Lung (tissue), 12 donors: Measurements from ENCODE around the gene SIN3B. TPM values are rescaled to one million over a fixed set of nuclear protein-coding genes. Genes with fewer than 3 reads are reported as not detected.
A peak's percentile ranks its signal among the peaks of the same experiment; 100 is the strongest.

Experiments used
- ATAC-seq: fragments of 200-7000 bp; cut with Tn5 transposase; one replicate; pipeline ENCODE4 v1.9.1; 2020; ENCODE audit warnings: moderate number of reproducible peaks; ENCODE audit not compliant: insufficient read depth, low FRiP score
- DNase-seq, 3 donors: peaks; one replicate each; pipeline ENCODE4 v3.0.0-alpha.2; 2013 to 2017
- H3K27ac ChIP-seq, 2 donors: one replicate each; pipeline ENCODE4 v1.5.1; 2013; ENCODE audit warnings: mild to moderate bottlenecking in 2 of 2, moderate library complexity in 2 of 2, control low read depth in 1 of 2, inconsistent platforms in 1 of 2, low read depth in 1 of 2, low read length in 1 of 2
- H3K27me3 ChIP-seq, 3 donors: one replicate each; pipeline ENCODE4 v1.5.1; 2013; ENCODE audit warnings: low read length in 2 of 3; ENCODE audit not compliant: control insufficient read depth in 3 of 3, insufficient read depth in 3 of 3
- H3K36me3 ChIP-seq, 4 donors: one replicate each; pipeline ENCODE4 v1.5.1; 2013; ENCODE audit warnings: low read length in 4 of 4, mild to moderate bottlenecking in 1 of 4, moderate library complexity in 1 of 4; ENCODE audit not compliant: control insufficient read depth in 4 of 4, insufficient read depth in 4 of 4
- H3K4me1 ChIP-seq, 5 donors: one replicate each; pipeline ENCODE4 v1.5.1; 2013; ENCODE audit warnings: low read length in 5 of 5, mild to moderate bottlenecking in 2 of 5, moderate library complexity in 1 of 5; ENCODE audit not compliant: control insufficient read depth in 5 of 5, insufficient read depth in 5 of 5
- H3K4me3 ChIP-seq: one replicate; pipeline ENCODE4 v1.5.1; 2013; ENCODE audit warnings: mild to moderate bottlenecking, control low read depth, moderate library complexity
- H3K9ac ChIP-seq, 2 donors: one replicate each; pipeline ENCODE4 v1.5.1; 2013; ENCODE audit warnings: low read length in 2 of 2, control low read depth in 1 of 2; ENCODE audit not compliant: insufficient read depth in 1 of 2
- H3K9me3 ChIP-seq, 4 donors: one replicate each; pipeline ENCODE4 v1.5.1; 2013; ENCODE audit warnings: low read length in 3 of 4, mild to moderate bottlenecking in 1 of 4, moderate library complexity in 1 of 4; ENCODE audit not compliant: control insufficient read depth in 4 of 4, insufficient read depth in 3 of 4
- CTCF ChIP-seq: IDR thresholded peaks from 2 replicates; pipeline ENCODE4 v1.5.1; 2012; ENCODE audit warnings: mild to moderate bottlenecking; ENCODE audit errors: control extremely low read depth, extremely low read depth
- WGBS, 2 donors: extraction: QIAGEN DNeasy Blood & Tissue Kit; methylation state at CpG; one replicate each; pipeline ENCODE4 v1.1.7; 2013; 5-methylcytosine and 5-hydroxymethylcytosine counted together
- polyA plus RNA-seq, 2 donors: library from polyadenylated mRNA; stranded (reverse); fragments of 200-250 nt; gene quantifications; one replicate each; pipeline ENCODE4 v1.2.1, GENCODE V29; 2013
- total RNA-seq, 2 donors: library from RNA; depleted of rRNA in 1 of 2; stranded (reverse); fragments of >200 nt in 1 of 2; gene quantifications; one replicate each; pipeline ENCODE4 v1.2.1, GENCODE V29; 2014 to 2021
- donor health status: control.
- donor health status: control.
- donor health status: Bipolar disorder and iron deficiency.
- donor health status: healthy.
- donor health status: DM: yes; HTN: yes; CAD: no.

SIN3B gene
- total and polyA plus RNA-seq, 4 donors: 29.5 to 63.9 (median 54.5) TPM

- peak overlapping the region; percentile 65 to 68 for H3K27ac ChIP-seq
- H3K9ac ChIP-seq: no peak overlapping the region
- DNase-seq: peak; percentile 86 to 92 (median 89)
- H3K4me3 ChIP-seq: peak overlapping the region; percentile 28
- peaks cover 0 to 3% (median 0%) of the 10 kb centered on the region in 5 donors for H3K4me1 ChIP-seq
- H3K27me3 ChIP-seq: no peaks in the 10 kb centered on the region
- TF ChIP-seq CTCF: no peak
- 3 to 15% methylated on average over 56 to 68 of the region's 68 CpGs for WGBS, 2 donors
- ATAC-seq: peak; percentile 86
- H3K36me3 ChIP-seq: peaks cover 0 to 2% (median 0%) of the 10 kb centered on the region in 4 donors
- H3K9me3 ChIP-seq: no peaks in the 10 kb centered on the region
These were observed 68.0 kb downstream of the SIN3B start for GRCh38 chr19:16897029-16897855.

GRCh38 chr19:16897856-16898161, 68.6 kb downstream of the SIN3B start:
- TF ChIP-seq CTCF: no peak
- Histone ChIP-seq H3K4me1 (peaks cover 0 to 3% (median 0%) of the 10 kb centered on the region in 5 donors), H3K27me3 (no peaks in the 10 kb centered on the region), H3K9ac (no peak overlapping the region), H3K9me3 (no peaks in the 10 kb centered on the region), H3K4me3 (peak overlapping the region; percentile 28), H3K36me3 (peaks cover 0 to 2% (median under 1%) of the 10 kb centered on the region in 4 donors), H3K27ac (peak overlapping the region; percentile 65 to 68)
- WGBS, 2 donors: 13 to 33% methylated on average over 21 to 30 of the region's 30 CpGs
- no peak for ATAC-seq
- DNase-seq: no peak

GRCh38 chr19:16898361-16899015, 69.3 kb downstream of the SIN3B start:
- H3K9ac ChIP-seq: no peak overlapping the region
- WGBS, 2 donors: 89 to 95% methylated on average over 12 of the region's 12 CpGs
- no peaks in the 10 kb centered on the region for H3K27me3 ChIP-seq
- peaks cover 0 to under 1% (median 0%) of the 10 kb centered on the region in 5 donors for H3K4me1 ChIP-seq
- no peak for TF ChIP-seq CTCF
- no peaks in the 10 kb centered on the region for H3K9me3 ChIP-seq
- DNase-seq (no peak), ATAC-seq (no peak)
- no peak overlapping the region for H3K4me3 ChIP-seq
- peak overlapping the region in 1 of 2 donors; percentile 20 for H3K27ac ChIP-seq
- H3K36me3 ChIP-seq: peaks cover 0 to 6% (median 1%) of the 10 kb centered on the region in 4 donors
